ENCODE results near the gene TSKU.

- TF ChIP-seq, protein P1, sequence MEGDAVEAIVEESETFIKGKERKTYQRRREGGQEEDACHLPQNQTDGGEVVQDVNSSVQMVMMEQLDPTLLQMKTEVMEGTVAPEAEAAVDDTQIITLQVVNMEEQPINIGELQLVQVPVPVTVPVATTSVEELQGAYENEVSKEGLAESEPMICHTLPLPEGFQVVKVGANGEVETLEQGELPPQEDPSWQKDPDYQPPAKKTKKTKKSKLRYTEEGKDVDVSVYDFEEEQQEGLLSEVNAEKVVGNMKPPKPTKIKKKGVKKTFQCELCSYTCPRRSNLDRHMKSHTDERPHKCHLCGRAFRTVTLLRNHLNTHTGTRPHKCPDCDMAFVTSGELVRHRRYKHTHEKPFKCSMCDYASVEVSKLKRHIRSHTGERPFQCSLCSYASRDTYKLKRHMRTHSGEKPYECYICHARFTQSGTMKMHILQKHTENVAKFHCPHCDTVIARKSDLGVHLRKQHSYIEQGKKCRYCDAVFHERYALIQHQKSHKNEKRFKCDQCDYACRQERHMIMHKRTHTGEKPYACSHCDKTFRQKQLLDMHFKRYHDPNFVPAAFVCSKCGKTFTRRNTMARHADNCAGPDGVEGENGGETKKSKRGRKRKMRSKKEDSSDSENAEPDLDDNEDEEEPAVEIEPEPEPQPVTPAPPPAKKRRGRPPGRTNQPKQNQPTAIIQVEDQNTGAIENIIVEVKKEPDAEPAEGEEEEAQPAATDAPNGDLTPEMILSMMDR (conservative IDR thresholded peaks at IDR 0.05), result no peak
- TF ChIP-seq ZFX (IDR thresholded peaks at IDR 0.05), result no peak
Measured at GRCh38 chr11:76806608-76807205, 23.6 kb downstream of the TSKU start.
